RWPE2 (cell line): ENCODE results near the gene MARCHF9.

ENCODE experiments used
- ATAC-seq: fragments of 200-7000 bp; cut with Tn5 transposase; 3 replicates; pipeline ENCODE4 v1.9.1; 2021; ENCODE audit warnings: low read depth
- DNase-seq: peaks from one replicate; pipeline ENCODE4 v3.0.0-alpha.2; 2020; ENCODE audit warnings: low spot score
- H3K27ac ChIP-seq: fragments of 450-650 bp; 2 replicates; pipeline ENCODE4 v1.5.1; 2017; ENCODE audit warnings: mild to moderate bottlenecking; ENCODE audit not compliant: poor library complexity, severe bottlenecking
- H3K27me3 ChIP-seq: fragments of 250-450 bp; sonication (Bioruptor Pico); 2 replicates; pipeline ENCODE4 v1.5.1; 2021; ENCODE audit warnings: mild to moderate bottlenecking, moderate library complexity; ENCODE audit not compliant: insufficient read depth, poor library complexity, severe bottlenecking
- H3K36me3 ChIP-seq: fragments of 250-450 bp; sonication (Bioruptor Pico); 2 replicates; pipeline ENCODE4 v1.5.1; 2020; ENCODE audit warnings: low read depth, mild to moderate bottlenecking, moderate library complexity
- H3K4me1 ChIP-seq: fragments of 250-450 bp; sonication (Bioruptor Pico); 2 replicates; pipeline ENCODE4 v1.5.1; 2021; ENCODE audit warnings: mild to moderate bottlenecking, moderate library complexity; ENCODE audit not compliant: insufficient read depth, poor library complexity, severe bottlenecking
- H3K4me3 ChIP-seq: fragments of 250-450 bp; sonication (Bioruptor Pico); 2 replicates; pipeline ENCODE4 v1.5.1; 2021; ENCODE audit warnings: mild to moderate bottlenecking, moderate library complexity; ENCODE audit not compliant: severe bottlenecking
- H3K9me3 ChIP-seq: fragments of 250-450 bp; sonication (Bioruptor Pico); 2 replicates; pipeline ENCODE4 v1.5.1; 2021; ENCODE audit warnings: mild to moderate bottlenecking, moderate library complexity; ENCODE audit not compliant: severe bottlenecking
- TF ChIP-seq, protein P1 (sequence below): fragments of 450-650 bp; IDR thresholded peaks from one replicate; pipeline ENCODE4 v1.5.1; 2017; ENCODE audit warnings: mild to moderate bottlenecking, moderate library complexity; ENCODE audit not compliant: poor library complexity, severe bottlenecking

MARCHF9 gene

DNA sequence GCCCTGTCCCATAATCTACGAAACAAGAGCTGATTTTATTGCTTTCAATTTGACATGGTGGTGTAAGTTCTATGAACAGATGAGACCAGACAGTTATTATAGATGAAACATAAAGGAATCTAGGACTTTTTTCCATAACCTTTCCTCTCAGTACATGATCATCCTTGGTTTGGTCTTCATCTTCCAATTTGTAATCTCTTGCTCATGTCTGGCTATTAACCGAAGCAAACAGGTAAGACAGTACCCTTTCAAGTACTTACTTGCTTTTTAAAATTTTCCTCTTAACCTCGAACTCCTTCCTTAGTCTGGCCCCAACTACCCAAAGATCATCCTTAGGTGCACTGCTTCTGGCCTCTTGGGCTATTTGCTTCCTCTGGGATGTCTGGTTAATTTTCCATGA lies 8.9 kb upstream of the MARCHF9 start:
- Histone ChIP-seq H3K27me3 (no peaks in the 10 kb centered on the region), H3K27ac (peak overlapping the region; percentile 80), H3K9me3 (no peaks in the 10 kb centered on the region), H3K4me1 (peaks cover 9% of the 10 kb centered on the region), H3K36me3 (peaks cover 49% of the 10 kb centered on the region), H3K4me3 (peak overlapping the region; percentile 74)
- TF ChIP-seq, protein P1, sequence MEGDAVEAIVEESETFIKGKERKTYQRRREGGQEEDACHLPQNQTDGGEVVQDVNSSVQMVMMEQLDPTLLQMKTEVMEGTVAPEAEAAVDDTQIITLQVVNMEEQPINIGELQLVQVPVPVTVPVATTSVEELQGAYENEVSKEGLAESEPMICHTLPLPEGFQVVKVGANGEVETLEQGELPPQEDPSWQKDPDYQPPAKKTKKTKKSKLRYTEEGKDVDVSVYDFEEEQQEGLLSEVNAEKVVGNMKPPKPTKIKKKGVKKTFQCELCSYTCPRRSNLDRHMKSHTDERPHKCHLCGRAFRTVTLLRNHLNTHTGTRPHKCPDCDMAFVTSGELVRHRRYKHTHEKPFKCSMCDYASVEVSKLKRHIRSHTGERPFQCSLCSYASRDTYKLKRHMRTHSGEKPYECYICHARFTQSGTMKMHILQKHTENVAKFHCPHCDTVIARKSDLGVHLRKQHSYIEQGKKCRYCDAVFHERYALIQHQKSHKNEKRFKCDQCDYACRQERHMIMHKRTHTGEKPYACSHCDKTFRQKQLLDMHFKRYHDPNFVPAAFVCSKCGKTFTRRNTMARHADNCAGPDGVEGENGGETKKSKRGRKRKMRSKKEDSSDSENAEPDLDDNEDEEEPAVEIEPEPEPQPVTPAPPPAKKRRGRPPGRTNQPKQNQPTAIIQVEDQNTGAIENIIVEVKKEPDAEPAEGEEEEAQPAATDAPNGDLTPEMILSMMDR = no peak
- no peak for DNase-seq
- no peak for ATAC-seq

DNA sequence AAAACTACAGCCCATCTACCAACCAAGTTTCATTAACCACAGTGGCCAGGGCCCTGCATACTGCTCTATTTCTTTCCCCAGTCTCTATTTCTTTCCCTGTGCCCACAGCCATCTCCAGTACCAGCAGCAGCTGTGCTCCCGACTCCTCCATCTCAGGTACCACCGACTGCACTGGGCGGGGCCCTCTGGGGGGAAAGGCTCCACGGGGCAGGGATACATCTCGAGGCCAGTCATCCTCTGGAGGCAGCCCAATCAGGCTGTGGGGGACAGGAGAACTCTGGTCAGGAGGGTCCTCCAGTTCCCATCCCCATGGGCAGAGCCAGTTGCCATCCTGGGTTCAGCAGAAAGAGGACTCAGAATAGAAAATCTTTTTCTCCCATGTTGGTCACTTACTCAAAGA lies 5.8 kb upstream of the MARCHF9 start:
- no peaks in the 10 kb centered on the region for H3K27me3 ChIP-seq
- H3K4me1 ChIP-seq = peaks cover 9% of the 10 kb centered on the region
- H3K4me3 ChIP-seq = no peak overlapping the region
- no peak for ATAC-seq
- DNase-seq = no peak
- TF ChIP-seq, protein P1 = no peak
- H3K9me3 ChIP-seq = no peaks in the 10 kb centered on the region
- H3K27ac ChIP-seq = no peak overlapping the region
- H3K36me3 ChIP-seq = peaks cover 53% of the 10 kb centered on the region

DNA sequence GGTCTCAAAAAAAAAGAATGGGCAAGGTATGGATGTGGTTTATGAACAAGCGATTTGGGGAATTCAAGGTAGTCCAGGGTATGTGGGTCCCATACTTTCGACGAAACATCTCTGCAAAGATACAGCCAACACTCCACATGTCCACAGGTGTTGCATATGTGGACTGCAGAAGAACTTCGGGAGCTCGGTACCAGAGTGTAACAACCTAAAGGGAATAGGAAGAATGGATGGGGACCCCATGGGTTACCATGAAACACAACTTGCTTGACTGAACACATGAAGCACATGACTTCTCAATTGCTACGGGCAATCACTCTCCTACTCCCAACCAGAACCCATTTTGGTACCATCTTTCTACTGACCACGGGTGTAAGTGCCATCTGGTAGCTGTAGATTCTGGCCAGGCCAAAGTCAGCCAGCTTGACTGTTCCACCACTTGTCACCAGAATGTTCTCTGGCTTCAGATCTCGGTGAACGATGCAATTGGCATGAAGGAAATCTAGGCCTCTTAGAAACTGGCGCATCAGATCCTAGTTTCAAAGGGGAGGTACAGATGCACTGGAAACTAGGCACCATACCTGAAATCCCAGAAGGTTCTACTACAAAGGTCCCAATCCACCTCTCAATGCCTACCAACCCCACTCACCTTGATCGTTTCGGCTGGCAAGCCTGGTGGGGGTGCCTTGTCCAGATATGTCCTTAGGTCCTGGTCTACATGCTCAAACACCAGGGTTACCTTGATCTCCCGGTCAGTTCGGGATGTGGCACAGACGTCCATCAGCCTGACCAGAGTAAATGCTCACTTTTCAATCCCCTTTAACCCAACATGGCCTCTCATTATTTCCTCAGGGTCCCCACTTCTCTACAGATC lies 4.1 kb upstream of the MARCHF9 start:
- Histone ChIP-seq H3K36me3 (peaks cover 53% of the 10 kb centered on the region), H3K4me1 (peaks cover 10% of the 10 kb centered on the region), H3K27ac (peak overlapping the region; percentile 53), H3K4me3 (peak overlapping the region; percentile 82), H3K27me3 (no peaks in the 10 kb centered on the region), H3K9me3 (no peaks in the 10 kb centered on the region)
- DNase-seq = no peak
- TF ChIP-seq, protein P1 = no peak
- no peak for ATAC-seq

DNA sequence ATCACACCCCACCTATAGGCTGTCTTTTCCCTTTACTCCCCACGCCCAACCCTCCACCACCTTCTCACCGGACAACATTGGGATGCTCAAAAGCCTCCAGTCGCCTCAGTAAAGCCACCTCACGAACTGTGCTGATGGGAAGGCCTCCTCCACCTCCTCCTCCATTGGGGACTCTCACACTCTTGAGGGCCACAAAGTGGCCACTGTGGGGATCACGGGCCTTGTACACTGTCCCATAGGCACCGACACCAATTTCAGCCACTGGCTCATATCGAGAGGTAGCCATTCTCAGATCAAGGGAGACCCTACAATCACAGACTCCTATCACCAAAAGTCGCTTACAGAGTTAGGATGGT lies 3.5 kb upstream of the MARCHF9 start:
- ATAC-seq (no peak), DNase-seq (no peak)
- no peaks in the 10 kb centered on the region for H3K9me3 ChIP-seq
- H3K36me3 ChIP-seq = peaks cover 48% of the 10 kb centered on the region
- peak overlapping the region; percentile 53 for H3K27ac ChIP-seq
- no peaks in the 10 kb centered on the region for H3K27me3 ChIP-seq
- peak overlapping the region; percentile 82 for H3K4me3 ChIP-seq
- H3K4me1 ChIP-seq = peaks cover 8% of the 10 kb centered on the region
- TF ChIP-seq, protein P1 = no peak
